ENCODE results near the gene GALNT15.

The GALNT15 gene

GRCh38 chr3:16140116-16140893 lies 34.2 kb upstream of the GALNT15 start:
- no peaks in the 10 kb centered on the region for H3K36me3 ChIP-seq (ENCODE audit: control insufficient read depth, insufficient read depth, low read length)
- no peaks in the 10 kb centered on the region for H3K4me1 ChIP-seq (ENCODE audit: control insufficient read depth, insufficient read depth, low read length)
- no peaks in the 10 kb centered on the region for H3K27me3 ChIP-seq (ENCODE audit: control insufficient read depth, insufficient read depth, low read length)
- no peak overlapping the region for H3K27ac ChIP-seq (ENCODE audit: low read depth, low read length)
- no peak overlapping the region for H3K9ac ChIP-seq (ENCODE audit: low read depth, low read length)
- no peak overlapping the region for H3K4me3 ChIP-seq (ENCODE audit: low read depth, low read length)
- H3K9me3 ChIP-seq (ENCODE audit: control insufficient read depth, insufficient read depth, low read length) = peaks cover 24% of the 10 kb centered on the region

DNA sequence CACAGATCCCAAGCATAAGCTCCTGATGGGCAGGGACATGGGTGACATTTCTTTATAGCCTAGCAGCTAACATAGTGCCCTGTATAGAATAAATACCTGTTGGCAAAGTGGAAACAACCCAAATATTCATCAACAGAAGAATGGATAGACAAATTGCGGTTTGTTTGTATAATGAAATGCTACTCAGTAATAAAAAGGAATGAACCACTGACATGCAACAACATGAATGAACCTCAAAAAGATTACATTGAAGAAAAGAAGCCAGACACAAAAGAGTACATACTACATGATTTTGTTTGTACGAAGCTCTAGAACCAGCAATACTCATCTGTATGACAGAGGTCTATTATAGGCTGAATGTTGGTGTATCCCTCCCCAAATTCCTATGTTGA lies 33.6 kb upstream of the GALNT15 start:
- Histone ChIP-seq H3K9ac (ENCODE audit: low read depth, low read length) (no peak overlapping the region), H3K4me1 (ENCODE audit: control insufficient read depth, insufficient read depth, low read length) (no peaks in the 10 kb centered on the region), H3K9me3 (ENCODE audit: control insufficient read depth, insufficient read depth, low read length) (peaks cover 24% of the 10 kb centered on the region), H3K27ac (ENCODE audit: low read depth, low read length) (no peak overlapping the region), H3K36me3 (ENCODE audit: control insufficient read depth, insufficient read depth, low read length) (no peaks in the 10 kb centered on the region), H3K27me3 (ENCODE audit: control insufficient read depth, insufficient read depth, low read length) (no peaks in the 10 kb centered on the region), H3K4me3 (ENCODE audit: low read depth, low read length) (no peak overlapping the region)

GRCh38 chr3:16142350-16143025 lies 32.0 kb upstream of the GALNT15 start:
- no peak overlapping the region for H3K4me3 ChIP-seq (ENCODE audit: low read depth, low read length)
- H3K9me3 ChIP-seq (ENCODE audit: control insufficient read depth, insufficient read depth, low read length) = peaks cover 24% of the 10 kb centered on the region
- no peak overlapping the region for H3K9ac ChIP-seq (ENCODE audit: low read depth, low read length)
- no peaks in the 10 kb centered on the region for H3K4me1 ChIP-seq (ENCODE audit: control insufficient read depth, insufficient read depth, low read length)
- no peaks in the 10 kb centered on the region for H3K27me3 ChIP-seq (ENCODE audit: control insufficient read depth, insufficient read depth, low read length)
- no peaks in the 10 kb centered on the region for H3K36me3 ChIP-seq (ENCODE audit: control insufficient read depth, insufficient read depth, low read length)
- H3K27ac ChIP-seq (ENCODE audit: low read depth, low read length) = no peak overlapping the region

GRCh38 chr3:16143861-16144447 lies 30.5 kb upstream of the GALNT15 start:
- Histone ChIP-seq H3K27ac (ENCODE audit: low read depth, low read length) (no peak overlapping the region), H3K9me3 (ENCODE audit: control insufficient read depth, insufficient read depth, low read length) (peaks cover 24% of the 10 kb centered on the region), H3K4me1 (ENCODE audit: control insufficient read depth, insufficient read depth, low read length) (no peaks in the 10 kb centered on the region), H3K4me3 (ENCODE audit: low read depth, low read length) (no peak overlapping the region), H3K36me3 (ENCODE audit: control insufficient read depth, insufficient read depth, low read length) (no peaks in the 10 kb centered on the region), H3K27me3 (ENCODE audit: control insufficient read depth, insufficient read depth, low read length) (no peaks in the 10 kb centered on the region), H3K9ac (ENCODE audit: low read depth, low read length) (no peak overlapping the region)

GRCh38 chr3:16145176-16145575 lies 29.3 kb upstream of the GALNT15 start:
- no peaks in the 10 kb centered on the region for H3K27me3 ChIP-seq (ENCODE audit: control insufficient read depth, insufficient read depth, low read length)
- H3K9ac ChIP-seq (ENCODE audit: low read depth, low read length) = no peak overlapping the region
- no peaks in the 10 kb centered on the region for H3K4me1 ChIP-seq (ENCODE audit: control insufficient read depth, insufficient read depth, low read length)
- H3K4me3 ChIP-seq (ENCODE audit: low read depth, low read length) = no peak overlapping the region
- no peaks in the 10 kb centered on the region for H3K36me3 ChIP-seq (ENCODE audit: control insufficient read depth, insufficient read depth, low read length)
- peaks cover 24% of the 10 kb centered on the region for H3K9me3 ChIP-seq (ENCODE audit: control insufficient read depth, insufficient read depth, low read length)
- H3K27ac ChIP-seq (ENCODE audit: low read depth, low read length) = no peak overlapping the region

DNA sequence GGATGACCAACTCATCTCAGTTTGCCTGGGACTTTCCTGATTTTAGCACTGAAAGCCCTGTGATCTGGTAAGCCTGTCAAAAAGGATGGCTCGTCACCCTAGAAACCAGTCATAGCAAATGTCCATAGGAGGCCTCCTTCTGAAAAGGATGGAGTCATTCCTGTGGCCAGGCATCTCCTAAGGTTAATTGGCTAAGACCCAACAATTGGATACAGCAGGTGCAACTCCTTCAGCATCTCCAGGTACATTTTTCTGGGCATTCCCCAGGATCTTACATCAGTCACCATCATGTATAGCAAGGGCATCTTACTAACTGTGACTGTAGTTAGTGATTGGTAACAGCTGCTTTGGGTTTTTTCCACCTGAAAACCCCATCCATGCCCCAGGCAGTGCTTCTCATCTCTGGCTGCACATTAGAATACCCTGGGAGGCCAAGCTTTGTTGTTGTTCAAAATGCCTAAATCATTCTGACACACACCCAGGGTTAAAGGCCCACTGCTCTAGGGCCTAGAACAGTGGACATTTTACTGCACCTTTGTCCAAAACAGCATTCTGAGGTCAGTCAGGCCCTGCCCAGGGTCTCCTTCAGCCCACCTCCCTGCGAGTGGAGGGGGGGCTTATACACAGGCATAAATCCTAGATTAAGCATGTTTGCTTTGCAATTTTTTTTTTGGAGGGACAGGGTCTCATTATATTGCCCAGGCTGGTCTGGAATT lies 28.3 kb upstream of the GALNT15 start:
- H3K36me3 ChIP-seq (ENCODE audit: control insufficient read depth, insufficient read depth, low read length) = no peaks in the 10 kb centered on the region
- H3K4me3 ChIP-seq (ENCODE audit: low read depth, low read length) = no peak overlapping the region
- H3K27me3 ChIP-seq (ENCODE audit: control insufficient read depth, insufficient read depth, low read length) = no peaks in the 10 kb centered on the region
- no peaks in the 10 kb centered on the region for H3K4me1 ChIP-seq (ENCODE audit: control insufficient read depth, insufficient read depth, low read length)
- H3K9me3 ChIP-seq (ENCODE audit: control insufficient read depth, insufficient read depth, low read length) = peaks cover 24% of the 10 kb centered on the region
- no peak overlapping the region for H3K9ac ChIP-seq (ENCODE audit: low read depth, low read length)
- H3K27ac ChIP-seq (ENCODE audit: low read depth, low read length) = no peak overlapping the region

- no peak overlapping the region for H3K4me3 ChIP-seq (ENCODE audit: low read depth, low read length)
- peaks cover 18% of the 10 kb centered on the region; the same call in 1 of the 2 replicates for H3K9me3 ChIP-seq (ENCODE audit: control insufficient read depth, insufficient read depth, low read length)
- H3K27me3 ChIP-seq (ENCODE audit: control insufficient read depth, insufficient read depth, low read length) = no peaks in the 10 kb centered on the region
- H3K4me1 ChIP-seq (ENCODE audit: control insufficient read depth, insufficient read depth, low read length) = no peaks in the 10 kb centered on the region
- no peak overlapping the region for H3K9ac ChIP-seq (ENCODE audit: low read depth, low read length)
- H3K36me3 ChIP-seq (ENCODE audit: control insufficient read depth, insufficient read depth, low read length) = no peaks in the 10 kb centered on the region
- no peak overlapping the region for H3K27ac ChIP-seq (ENCODE audit: low read depth, low read length)
Observed at GRCh38 chr3:16147220-16147994, 27.1 kb upstream of the GALNT15 start.

- Histone ChIP-seq H3K36me3 (ENCODE audit: control insufficient read depth, insufficient read depth, low read length) (no peaks in the 10 kb centered on the region), H3K27ac (ENCODE audit: low read depth, low read length) (no peak overlapping the region), H3K9ac (ENCODE audit: low read depth, low read length) (no peak overlapping the region), H3K9me3 (ENCODE audit: control insufficient read depth, insufficient read depth, low read length) (peaks cover 16% of the 10 kb centered on the region; the same call in 1 of the 2 replicates), H3K27me3 (ENCODE audit: control insufficient read depth, insufficient read depth, low read length) (no peaks in the 10 kb centered on the region), H3K4me3 (ENCODE audit: low read depth, low read length) (no peak overlapping the region), H3K4me1 (ENCODE audit: control insufficient read depth, insufficient read depth, low read length) (no peaks in the 10 kb centered on the region)
Observed at GRCh38 chr3:16148213-16148612, 26.3 kb upstream of the GALNT15 start.

- no peak overlapping the region for H3K27ac ChIP-seq (ENCODE audit: low read depth, low read length)
Observed at GRCh38 chr3:16148783-16149182, 25.7 kb upstream of the GALNT15 start.

GRCh38 chr3:16150285-16150684 lies 24.2 kb upstream of the GALNT15 start:
- no peak overlapping the region for H3K27ac ChIP-seq (ENCODE audit: low read depth, low read length)
- H3K4me3 ChIP-seq (ENCODE audit: low read depth, low read length) = no peak overlapping the region
- no peaks in the 10 kb centered on the region for H3K36me3 ChIP-seq (ENCODE audit: control insufficient read depth, insufficient read depth, low read length)
- 0 out of 2 replicates have a peak, but pooled peaks cover 4% of the 10 kb centered on the region for H3K9me3 ChIP-seq (ENCODE audit: control insufficient read depth, insufficient read depth, low read length)
- H3K4me1 ChIP-seq (ENCODE audit: control insufficient read depth, insufficient read depth, low read length) = no peaks in the 10 kb centered on the region
- no peaks in the 10 kb centered on the region for H3K27me3 ChIP-seq (ENCODE audit: control insufficient read depth, insufficient read depth, low read length)
- H3K9ac ChIP-seq (ENCODE audit: low read depth, low read length) = no peak overlapping the region

More at GRCh38 chr3:16148783-16149182, 25.7 kb upstream of the GALNT15 start:
- no peaks in the 10 kb centered on the region for H3K36me3 ChIP-seq (ENCODE audit: control insufficient read depth, insufficient read depth, low read length)
- no peaks in the 10 kb centered on the region for H3K4me1 ChIP-seq (ENCODE audit: control insufficient read depth, insufficient read depth, low read length)
- no peak overlapping the region for H3K9ac ChIP-seq (ENCODE audit: low read depth, low read length)
- H3K9me3 ChIP-seq (ENCODE audit: control insufficient read depth, insufficient read depth, low read length) = peaks cover 12% of the 10 kb centered on the region; the same call in 1 of the 2 replicates
- H3K27me3 ChIP-seq (ENCODE audit: control insufficient read depth, insufficient read depth, low read length) = no peaks in the 10 kb centered on the region
- no peak overlapping the region for H3K4me3 ChIP-seq (ENCODE audit: low read depth, low read length)
